Kidney epithelial cell (primary cell): ENCODE data around the gene TGFBR2. TPM values are rescaled to one million over a fixed set of nuclear protein-coding genes. Genes with fewer than 3 reads are reported as not detected.

Experiments used
- DNase-seq: peaks from one replicate; pipeline ENCODE4 v3.0.0-alpha.2; 2010; ENCODE audit warnings: low read depth
- H3K27me3 ChIP-seq: 2 replicates; pipeline ENCODE4 v1.6.0; 2011; ENCODE audit warnings: low read length; ENCODE audit not compliant: control insufficient read depth, insufficient read depth
- H3K36me3 ChIP-seq: 2 replicates; pipeline ENCODE4 v1.5.1; 2011; ENCODE audit warnings: low read length; ENCODE audit not compliant: control insufficient read depth, insufficient read depth
- H3K4me3 ChIP-seq: 2 replicates; pipeline ENCODE4 v1.5.1; 2011; ENCODE audit warnings: low read depth, mild to moderate bottlenecking, control low read depth, low read length
- total RNA-seq: library from RNA; depleted of rRNA; stranded (reverse); fragments of >200 nt; gene quantifications from 2 replicates; pipeline ENCODE4 v1.2.3, GENCODE V29; 2015
- TF ChIP-seq, protein P1 (sequence below): IDR thresholded peaks from 2 replicates; pipeline ENCODE4 v1.5.1; 2011; ENCODE audit warnings: mild to moderate bottlenecking, moderate library complexity, low read length, control low read depth, inconsistent platforms; ENCODE audit not compliant: insufficient read depth, poor library complexity, severe bottlenecking

Gene TGFBR2
- total RNA-seq, 1 donor from 2014 or later, result 33.4 TPM

DNA sequence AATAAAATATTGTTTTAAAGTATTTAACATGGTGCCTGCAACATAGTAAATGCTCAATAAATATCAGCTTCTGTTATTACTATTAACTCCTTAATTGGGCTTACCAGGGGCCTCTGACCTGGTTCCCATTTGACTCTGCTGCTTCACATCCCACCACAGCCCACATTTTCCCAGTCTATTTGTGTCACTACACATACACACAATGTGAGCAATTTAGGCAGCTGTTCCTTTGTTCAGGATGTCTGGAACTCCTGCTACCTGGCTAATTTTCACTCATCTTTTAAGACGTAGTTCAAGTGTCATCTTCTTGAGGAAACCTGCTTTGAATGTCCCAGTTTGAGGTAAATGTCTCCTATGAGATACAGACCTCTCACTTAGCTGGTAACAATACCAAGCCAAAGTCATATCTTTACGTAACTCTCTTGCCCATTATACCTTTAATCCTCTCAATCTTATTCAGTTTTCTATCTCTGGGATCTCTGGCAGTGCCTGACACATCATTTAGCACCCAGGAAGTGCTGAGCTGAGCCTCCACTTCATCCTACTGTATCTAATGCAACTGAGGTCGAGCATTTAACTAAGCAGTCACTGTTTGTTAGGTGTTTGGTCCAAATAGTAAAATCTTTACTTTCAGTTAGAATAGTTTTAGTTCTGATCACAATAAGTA lies 4.4 kb downstream of the TGFBR2 start:
- TF ChIP-seq, protein P1, sequence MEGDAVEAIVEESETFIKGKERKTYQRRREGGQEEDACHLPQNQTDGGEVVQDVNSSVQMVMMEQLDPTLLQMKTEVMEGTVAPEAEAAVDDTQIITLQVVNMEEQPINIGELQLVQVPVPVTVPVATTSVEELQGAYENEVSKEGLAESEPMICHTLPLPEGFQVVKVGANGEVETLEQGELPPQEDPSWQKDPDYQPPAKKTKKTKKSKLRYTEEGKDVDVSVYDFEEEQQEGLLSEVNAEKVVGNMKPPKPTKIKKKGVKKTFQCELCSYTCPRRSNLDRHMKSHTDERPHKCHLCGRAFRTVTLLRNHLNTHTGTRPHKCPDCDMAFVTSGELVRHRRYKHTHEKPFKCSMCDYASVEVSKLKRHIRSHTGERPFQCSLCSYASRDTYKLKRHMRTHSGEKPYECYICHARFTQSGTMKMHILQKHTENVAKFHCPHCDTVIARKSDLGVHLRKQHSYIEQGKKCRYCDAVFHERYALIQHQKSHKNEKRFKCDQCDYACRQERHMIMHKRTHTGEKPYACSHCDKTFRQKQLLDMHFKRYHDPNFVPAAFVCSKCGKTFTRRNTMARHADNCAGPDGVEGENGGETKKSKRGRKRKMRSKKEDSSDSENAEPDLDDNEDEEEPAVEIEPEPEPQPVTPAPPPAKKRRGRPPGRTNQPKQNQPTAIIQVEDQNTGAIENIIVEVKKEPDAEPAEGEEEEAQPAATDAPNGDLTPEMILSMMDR, result no peak
- H3K36me3 ChIP-seq, result no peaks in the 10 kb centered on the region
- H3K4me3 ChIP-seq, result no peak overlapping the region
- DNase-seq, result no peak
- no peaks in the 10 kb centered on the region for H3K27me3 ChIP-seq

- H3K36me3 ChIP-seq, result no peaks in the 10 kb centered on the region
- TF ChIP-seq, protein P1, result no peak
- H3K27me3 ChIP-seq, result no peaks in the 10 kb centered on the region
- no peak overlapping the region for H3K4me3 ChIP-seq
- DNase-seq, result peak; percentile 76
Observed at GRCh38 chr3:30611613-30612436, 5.4 kb downstream of the TGFBR2 start.

- TF ChIP-seq, protein P1, result no peak
- no peaks in the 10 kb centered on the region for H3K27me3 ChIP-seq
- DNase-seq, result no peak
- no peaks in the 10 kb centered on the region for H3K36me3 ChIP-seq
- no peak overlapping the region for H3K4me3 ChIP-seq
Observed at GRCh38 chr3:30612437-30613132, 6.2 kb downstream of the TGFBR2 start.

GRCh38 chr3:30613133-30613825 lies 6.9 kb downstream of the TGFBR2 start:
- Histone ChIP-seq H3K27me3 (no peaks in the 10 kb centered on the region), H3K4me3 (no peak overlapping the region), H3K36me3 (no peaks in the 10 kb centered on the region)
- no peak for DNase-seq
- TF ChIP-seq, protein P1, result no peak

DNA sequence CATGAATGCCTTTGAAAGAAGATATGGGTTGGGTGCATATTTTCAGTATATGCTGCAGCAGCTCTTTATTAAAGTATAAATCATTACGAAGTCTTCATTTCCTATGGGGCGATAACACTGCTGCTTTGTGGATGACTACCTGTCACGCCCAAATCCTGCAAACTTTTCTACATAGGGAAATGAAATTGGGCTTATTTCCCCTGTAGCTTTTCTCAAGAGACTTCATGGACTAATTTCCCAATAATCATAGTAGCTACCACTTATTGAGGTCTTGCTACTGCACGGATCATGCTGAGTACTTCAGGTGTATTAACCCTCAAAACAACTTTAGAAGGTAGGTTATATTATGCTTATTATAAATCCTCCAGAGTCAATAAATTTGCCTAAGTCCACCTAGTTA lies 8.0 kb downstream of the TGFBR2 start:
- H3K36me3 ChIP-seq, result no peaks in the 10 kb centered on the region
- no peak for DNase-seq
- H3K4me3 ChIP-seq, result no peak overlapping the region
- TF ChIP-seq, protein P1, result no peak
- no peaks in the 10 kb centered on the region for H3K27me3 ChIP-seq
